ENCODE measurements around the gene CTNND2. TPM values are rescaled to one million over a fixed set of nuclear protein-coding genes. Genes with fewer than 3 reads are reported as not detected.

The CTNND2 gene
- total and polyA plus RNA-seq, 10 of the 15 experiments (the other 5 are each of a cell fraction or from before 2014, with no cell fraction given): 0.02 to 0.16 (median 0.04) TPM; not detected in 7

- no peak for TF ChIP-seq SMARCA5 (IDR thresholded peaks at IDR 0.05)
- no peak for TF ChIP-seq RB1 (IDR thresholded peaks at IDR 0.05; ENCODE audit: borderline replicate concordance)
- no peak for TF ChIP-seq ZSCAN29 (IDR thresholded peaks at IDR 0.05)
- no peak for TF ChIP-seq CEBPB (IDR thresholded peaks at IDR 0.05; ENCODE audit: borderline replicate concordance in 1 of 2, low read depth in 2 of 2, low read length in 2 of 2)
- no peak for TF ChIP-seq CTCF (IDR thresholded peaks at IDR 0.05 in 2 of 3, conservative IDR thresholded peaks at IDR 0.05 in 1 of 3; ENCODE audit: control insufficient read depth in 2 of 3, extremely low read depth in 1 of 3, insufficient read depth in 1 of 3, low read depth in 3 of 3, low read length in 3 of 3)
Measured at GRCh38 chr5:11814373-11814772, 89.9 kb downstream of the CTNND2 start (continued).

GRCh38 chr5:11809407-11809806 lies 94.8 kb downstream of the CTNND2 start:
- ChIA-PET SMC1A (ENCODE audit: uncharacterized antibody, unreplicated experiment) (no interaction called here), POLR2A (no interaction called here), CTCF (no interaction called here), RAD21 (ENCODE audit: unreplicated experiment) (no interaction called here)
- in situ Hi-C loops (cut with MboI) (no loop called here), intact Hi-C loops (cut with micrococcal nuclease; ENCODE audit: unreplicated experiment) (no loop called here)
- no peak for FAIRE-seq
- DNase-seq (ENCODE audit: low read depth, low spot score): no peak
- no peak overlapping the region for H3K4me2 ChIP-seq (ENCODE audit: control insufficient read depth, insufficient read depth)
- no peak overlapping the region for H3K4me3 ChIP-seq
- no peaks in the 10 kb centered on the region for H3K9me3 ChIP-seq (replicated peaks; ENCODE audit: control insufficient read depth, insufficient read depth, low read length)
- H3K27me3 ChIP-seq (replicated peaks in 1 of 2; ENCODE audit: control insufficient read depth in 2 of 2, insufficient read depth in 2 of 2, low read length in 1 of 2): no peaks in the 10 kb centered on the region
- no TSS peak for BruUV-seq (replicated peaks)
- WGBS (ENCODE audit: insufficient coverage, insufficient replicate concordance, low lambda C conversion rate, missing lambda C conversion rate): 2% methylated on average over 3 of the region's 3 CpGs
- no peak overlapping the region for H3K27ac ChIP-seq (ENCODE audit: control insufficient read depth, insufficient read depth)
- H3K36me3 ChIP-seq (ENCODE audit: control insufficient read depth in 2 of 2, insufficient read depth in 2 of 2, low read length in 1 of 2): no peaks in the 10 kb centered on the region
- ATAC-seq: no peak
- no peak overlapping the region for H3K9ac ChIP-seq (ENCODE audit: control insufficient read depth, insufficient read depth, low read length)
- H4K20me1 ChIP-seq (ENCODE audit: control insufficient read depth, insufficient read depth): no peaks in the 10 kb centered on the region
- H3K79me2 ChIP-seq (ENCODE audit: control insufficient read depth, insufficient read depth, low read length): no peaks in the 10 kb centered on the region
- H2AFZ ChIP-seq (ENCODE audit: control insufficient read depth, low read depth, low read length): no peak overlapping the region
- H3K4me1 ChIP-seq (ENCODE audit: control insufficient read depth, insufficient read depth, low read length): no peaks in the 10 kb centered on the region
- TF ChIP-seq HDAC2 (IDR thresholded peaks at IDR 0.05) (no peak), PBX3 (IDR thresholded peaks at IDR 0.05; ENCODE audit: insufficient replicate concordance, low read depth, low read length) (no peak), E4F1 (IDR thresholded peaks at IDR 0.05; ENCODE audit: borderline replicate concordance, partially characterized antibody) (no peak), NKRF (conservative IDR thresholded peaks at IDR 0.05) (no peak), PML (IDR thresholded peaks at IDR 0.05; ENCODE audit: low read length) (no peak), ETV6 (conservative IDR thresholded peaks at IDR 0.05 in 1 of 2, IDR thresholded peaks at IDR 0.05 in 1 of 2; ENCODE audit: borderline replicate concordance in 1 of 2, low read depth in 1 of 2) (no peak), MEF2B (IDR thresholded peaks at IDR 0.05; ENCODE audit: partially characterized antibody, poor library complexity, severe bottlenecking) (no peak), FOXM1 (IDR thresholded peaks at IDR 0.05; ENCODE audit: low read depth, low read length) (no peak), FOS (IDR thresholded peaks at IDR 0.05; ENCODE audit: borderline replicate concordance, extremely low read depth, insufficient read length) (no peak)

Data from GM12878 (cell line).